Activated T-cell treated with anti-CD3 and anti-CD28 coated beads, Interleukin-2, amount 50 U/mL, for 48 hours (primary cell): ENCODE measurements around the gene DACH2.

Experiments used
- DNase-seq, 2 experiments: peaks; one replicate each; pipeline ENCODE4 v3.0.0-alpha.2; 2020

The DACH2 gene

DNA sequence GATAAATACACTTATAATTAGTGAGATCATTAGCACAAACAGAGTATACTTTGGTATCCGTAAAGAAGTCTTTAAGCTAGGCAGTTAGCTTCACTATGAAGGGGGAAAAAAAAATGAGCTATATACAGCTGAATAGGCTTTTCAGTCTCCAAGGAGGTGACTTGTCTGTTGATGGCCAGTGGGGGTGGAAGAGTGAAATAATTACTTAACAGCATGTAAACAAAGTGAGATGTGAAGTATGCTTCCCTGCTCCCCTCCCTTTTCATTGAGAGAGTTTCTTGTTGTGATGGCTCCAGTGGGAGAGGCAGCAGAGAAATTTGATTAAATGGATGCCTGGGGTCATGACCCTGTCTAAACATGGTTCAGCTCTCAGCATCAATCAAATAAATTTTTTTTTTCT lies 180.9 kb downstream of the DACH2 start:
- DNase-seq = no peak

DNA sequence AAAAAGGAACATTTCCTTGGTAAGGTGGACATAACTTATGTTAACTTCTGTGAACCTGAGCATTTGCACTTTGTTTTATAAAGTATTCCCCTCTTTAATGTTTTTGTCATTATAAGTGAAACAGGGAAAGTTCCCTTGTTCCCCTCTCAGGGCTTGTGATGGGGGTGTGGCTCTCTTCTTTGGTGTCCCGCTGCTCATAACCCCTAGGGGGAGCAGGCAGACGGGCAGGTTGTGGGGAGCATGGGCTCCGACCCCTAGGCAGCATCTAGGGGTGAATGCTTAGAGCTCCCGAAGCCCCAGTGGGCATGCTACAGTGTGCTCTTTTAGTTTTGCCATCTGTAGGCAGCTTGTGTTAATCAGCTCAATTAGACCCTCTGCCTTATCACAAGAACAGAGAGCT lies 200.4 kb downstream of the DACH2 start:
- peak in 1 of 2 experiments; percentile 19 for DNase-seq

GRCh38 chrX:86349115-86349514 lies 200.9 kb downstream of the DACH2 start:
- no peak for DNase-seq

- no peak for DNase-seq
Measured at GRCh38 chrX:86369847-86370630, 221.8 kb downstream of the DACH2 start.

DNA sequence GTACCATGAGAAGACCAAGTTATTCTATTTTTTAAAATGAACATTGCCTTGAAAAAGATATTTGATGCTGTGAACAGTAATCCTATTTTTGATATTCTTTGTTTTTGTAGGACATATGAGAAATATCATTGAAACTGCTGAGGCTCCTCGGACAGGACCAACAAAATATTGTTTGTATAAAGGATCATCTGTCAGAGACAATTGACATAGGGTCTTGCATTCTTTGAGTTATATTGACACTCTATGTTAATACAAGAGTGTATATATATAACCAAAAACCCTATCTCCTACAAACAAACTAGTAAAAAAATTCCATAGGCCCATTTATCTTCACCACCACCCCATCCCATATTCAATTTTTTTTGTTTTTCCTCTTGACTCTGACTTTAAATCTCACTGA lies 222.7 kb downstream of the DACH2 start:
- DNase-seq = no peak

DNA sequence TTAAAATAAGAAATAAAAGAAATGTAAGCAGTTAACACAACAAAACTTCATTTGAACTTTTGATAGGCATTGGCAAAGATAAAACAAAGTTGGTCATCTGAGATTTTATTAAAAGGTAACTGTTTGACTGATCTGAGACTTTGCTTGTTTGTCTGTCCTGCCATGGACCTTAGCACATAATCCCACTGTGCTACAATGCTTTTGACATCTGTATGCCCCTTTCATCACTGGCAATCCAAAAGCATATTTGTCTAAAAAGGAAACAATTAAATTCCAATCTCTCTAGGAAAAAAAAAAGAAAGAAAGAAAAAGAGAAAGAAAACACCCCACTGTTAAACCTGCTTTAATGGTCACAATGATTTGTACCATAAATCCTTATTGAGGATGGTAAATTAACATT lies 231.0 kb downstream of the DACH2 start:
- no peak for DNase-seq

- no peak for DNase-seq
Measured at GRCh38 chrX:86383681-86384540, 235.7 kb downstream of the DACH2 start.

DNA sequence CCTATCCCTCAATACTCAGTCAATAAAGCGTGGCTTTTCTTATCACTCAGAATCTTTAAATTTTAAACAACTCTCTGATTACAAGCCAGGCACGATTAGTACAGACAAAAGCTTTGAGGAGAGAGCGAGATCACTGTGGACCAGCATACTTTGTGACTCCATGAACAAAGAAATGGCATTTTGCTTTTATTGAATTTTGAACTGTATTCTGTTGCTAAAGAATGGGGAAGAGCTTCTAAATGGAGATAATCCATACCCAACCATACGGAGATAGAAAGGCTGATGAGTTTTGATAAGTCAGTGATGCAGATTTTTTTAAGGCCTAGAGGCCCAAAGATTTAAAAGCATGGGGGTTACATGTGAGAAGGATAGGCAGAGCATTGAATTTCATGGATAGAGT lies 259.1 kb downstream of the DACH2 start:
- no peak for DNase-seq

GRCh38 chrX:86421771-86422170 lies 273.5 kb downstream of the DACH2 start:
- no peak for DNase-seq

GRCh38 chrX:86436116-86436515 lies 287.9 kb downstream of the DACH2 start:
- DNase-seq = no peak

GRCh38 chrX:86455495-86455894 lies 307.2 kb downstream of the DACH2 start:
- no peak for DNase-seq

DNA sequence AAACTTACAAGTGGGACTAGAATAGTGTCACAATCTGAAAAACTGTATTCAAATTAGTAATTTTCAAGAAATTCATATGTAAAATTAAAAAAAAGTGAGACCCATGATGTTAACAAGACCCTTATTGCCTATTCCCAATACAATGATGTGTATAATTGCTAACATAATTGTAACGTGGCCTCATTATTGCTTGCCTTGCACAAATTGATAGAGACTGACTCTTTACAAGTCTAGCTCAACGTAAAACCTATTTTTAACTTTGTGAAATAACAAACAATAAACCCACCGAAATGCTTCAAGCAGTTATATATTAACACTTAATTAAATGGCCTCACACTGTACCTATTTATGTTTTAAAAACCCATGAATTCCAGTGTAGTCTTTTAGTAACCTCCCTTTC lies 312.5 kb downstream of the DACH2 start:
- no peak for DNase-seq

- no peak for DNase-seq
Measured at GRCh38 chrX:86504297-86504696, 356.0 kb downstream of the DACH2 start.

DNA sequence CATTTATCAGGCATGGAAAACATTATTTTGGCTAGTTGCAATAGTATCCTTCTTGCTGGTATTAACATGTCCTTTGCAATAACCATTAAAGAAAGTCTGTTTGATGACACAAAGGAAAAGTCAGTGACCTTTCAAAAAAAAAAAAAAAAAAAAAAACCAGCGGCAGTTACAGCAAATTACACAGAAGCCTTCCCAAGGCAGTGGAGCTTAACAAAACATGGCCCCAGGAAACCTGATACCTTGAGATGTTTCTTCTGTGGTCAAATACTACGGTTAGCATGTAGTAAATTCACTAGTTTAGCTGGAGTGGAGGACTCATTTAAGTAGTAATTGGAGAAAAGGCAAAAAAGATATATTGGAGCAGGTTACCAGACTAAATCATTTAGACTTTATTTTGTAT lies 359.1 kb downstream of the DACH2 start:
- DNase-seq = no peak

GRCh38 chrX:86579777-86580176 lies 431.5 kb downstream of the DACH2 start:
- DNase-seq = no peak

GRCh38 chrX:86604607-86605006 lies 456.4 kb downstream of the DACH2 start:
- no peak for DNase-seq

- no peak for DNase-seq
Measured at GRCh38 chrX:86696951-86697350, 548.7 kb downstream of the DACH2 start.

GRCh38 chrX:86711531-86712180 lies 563.4 kb downstream of the DACH2 start:
- DNase-seq = no peak

DNA sequence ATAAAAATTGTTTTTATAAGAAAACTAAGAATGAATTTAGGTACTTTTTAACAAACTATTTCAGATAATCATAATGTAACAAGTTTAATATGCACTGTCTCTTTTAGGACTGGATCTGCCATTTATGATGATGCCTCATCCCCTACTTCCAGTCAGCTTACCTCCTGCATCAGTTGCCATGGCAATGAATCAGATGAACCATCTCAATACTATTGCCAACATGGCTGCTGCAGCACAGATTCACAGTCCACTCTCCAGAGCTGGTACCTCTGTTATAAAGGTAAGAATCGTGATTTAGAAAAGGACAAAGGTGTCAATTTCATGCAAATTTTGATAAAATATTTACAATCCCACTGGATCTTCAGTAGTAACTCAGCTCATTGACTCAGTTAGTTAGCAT lies 566.2 kb downstream of the DACH2 start:
- no peak for DNase-seq

DNA sequence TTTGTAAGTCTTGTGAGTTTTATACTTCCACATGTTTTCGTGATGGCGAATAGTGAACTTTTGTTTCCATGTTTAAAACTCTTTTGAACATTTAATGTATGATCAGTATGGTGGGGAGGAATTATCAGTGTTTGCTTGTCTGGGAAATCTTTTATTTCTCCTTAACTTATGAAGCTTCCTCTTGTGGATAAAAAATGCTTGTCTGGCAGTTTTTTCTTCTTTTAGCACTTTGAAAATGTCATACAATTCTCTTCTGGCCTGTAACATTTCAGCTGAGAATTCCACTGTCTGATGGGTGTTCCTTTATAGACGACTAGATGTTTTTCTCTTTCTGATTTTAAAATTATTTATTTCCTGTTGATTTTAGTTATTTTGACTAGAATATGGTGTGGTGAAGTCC lies 576.0 kb downstream of the DACH2 start:
- no peak for DNase-seq

- DNase-seq = no peak
Measured at GRCh38 chrX:86747091-86747490, 598.8 kb downstream of the DACH2 start.

- no peak for DNase-seq
Measured at GRCh38 chrX:86805241-86805640, 657.0 kb downstream of the DACH2 start.

- DNase-seq = no peak
Measured at GRCh38 chrX:86806786-86807185, 658.5 kb downstream of the DACH2 start.

- DNase-seq = no peak
Measured at GRCh38 chrX:86809651-86810050, 661.4 kb downstream of the DACH2 start.
